Neural progenitor cell (in vitro differentiated cells): ENCODE data around the gene FAM117B. TPM values are rescaled to one million over a fixed set of nuclear protein-coding genes. Genes with fewer than 3 reads are reported as not detected.

Experiments
- DNase-seq: peaks from one replicate; pipeline ENCODE4 v3.0.0-alpha.2; 2016; ENCODE audit warnings: low spot score
- H2AFZ ChIP-seq: fragments of 200-600 bp; sonication (generic); replicated peaks from 2 replicates; pipeline ENCODE4 v1.6.1; 2016; ENCODE audit warnings: antibody characterized with exemption
- H3F3A ChIP-seq: fragments of 200-600 bp; sonication (generic); 2 replicates; pipeline ENCODE4 v1.6.1; 2016; ENCODE audit warnings: antibody characterized with exemption, low read depth
- H3K27ac ChIP-seq: fragments of 200-600 bp; sonication (generic); 2 replicates; pipeline ENCODE4 v1.5.1; 2016; ENCODE audit warnings: mild to moderate bottlenecking
- H3K27me3 ChIP-seq: fragments of 200-600 bp; sonication (generic); 2 replicates; pipeline ENCODE4 v1.6.1; 2016; ENCODE audit warnings: mild to moderate bottlenecking, moderate library complexity
- H3K36me3 ChIP-seq: fragments of 200-600 bp; sonication (generic); 2 replicates; pipeline ENCODE4 v1.5.1; 2016
- H3K4me1 ChIP-seq: fragments of 200-600 bp; sonication (generic); 2 replicates; pipeline ENCODE4 v1.6.1; 2016; ENCODE audit warnings: mixed run types
- H3K4me2 ChIP-seq: fragments of 200-600 bp; sonication (generic); 2 replicates; pipeline ENCODE4 v1.6.1; 2016
- H3K4me3 ChIP-seq: fragments of 200-600 bp; sonication (generic); 2 replicates; pipeline ENCODE4 v1.5.1; 2016
- H3K79me2 ChIP-seq: fragments of 200-600 bp; sonication (generic); 2 replicates; pipeline ENCODE4 v1.6.1; 2016; ENCODE audit warnings: low read depth
- H3K9ac ChIP-seq: fragments of 200-600 bp; sonication (generic); 2 replicates; pipeline ENCODE4 v1.6.1; 2016
- H3K9me3 ChIP-seq: fragments of 200-600 bp; sonication (generic); 2 replicates; pipeline ENCODE4 v1.5.1; 2016; ENCODE audit warnings: low read depth
- H4K20me1 ChIP-seq: fragments of 200-600 bp; sonication (generic); 2 replicates; pipeline ENCODE4 v1.6.1; 2016; ENCODE audit warnings: low read depth
- H3K27ac Mint-ChIP-seq: 3 replicates; pipeline ENCODE4 v1.8.0; 2021; ENCODE audit warnings: mixed read lengths
- H3K27me3 Mint-ChIP-seq: 2 replicates; pipeline ENCODE4 v1.8.0; 2022; ENCODE audit warnings: low read depth, mild to moderate bottlenecking, inconsistent platforms, moderate library complexity, mixed read lengths; ENCODE audit not compliant: insufficient read depth
- H3K36me3 Mint-ChIP-seq: 3 replicates; pipeline ENCODE4 v1.8.0; 2021; ENCODE audit warnings: mixed read lengths
- H3K4me1 Mint-ChIP-seq: 3 replicates; pipeline ENCODE4 v1.8.0; 2021; ENCODE audit warnings: mixed read lengths
- H3K4me3 Mint-ChIP-seq: 3 replicates; pipeline ENCODE4 v1.8.0; 2021; ENCODE audit warnings: mild to moderate bottlenecking, moderate library complexity, mixed read lengths
- H3K9me3 Mint-ChIP-seq: 3 replicates; pipeline ENCODE4 v1.8.0; 2020; ENCODE audit warnings: mixed read lengths
- CTCF ChIP-seq: fragments of 200-600 bp; sonication (generic); IDR thresholded peaks from 2 replicates; pipeline ENCODE4 v1.5.1; 2017; ENCODE audit warnings: antibody characterized with exemption, mild to moderate bottlenecking
- EZH2 ChIP-seq: fragments of 200-600 bp; sonication (generic); IDR thresholded peaks from 2 replicates; pipeline ENCODE4 v1.6.1; 2017; ENCODE audit warnings: antibody characterized with exemption, mild to moderate bottlenecking, moderate library complexity
- EZH2phosphoT487 ChIP-seq: fragments of 200-600 bp; sonication (generic); IDR thresholded peaks from 2 replicates; pipeline ENCODE4 v1.6.1; 2017; ENCODE audit warnings: antibody characterized with exemption
- total RNA-seq: library from RNA; depleted of rRNA; stranded (reverse); fragments of >200 nt; gene quantifications from 2 replicates; pipeline ENCODE4 v1.2.3, GENCODE V29; 2015; ENCODE audit warnings: low replicate concordance

FAM117B gene
- total RNA-seq, 1 donor from 2014 or later, result 17.5 TPM

- Histone ChIP-seq H3K4me2 (no peak overlapping the region), H3F3A (no peaks in the 10 kb centered on the region), H3K4me3 (no peak overlapping the region), H3K9ac (no peak overlapping the region), H2AFZ (no peak overlapping the region), H3K36me3 (peaks cover 13% of the 10 kb centered on the region), H3K4me1 (no peaks in the 10 kb centered on the region), H3K27ac (no peak overlapping the region), H3K79me2 (no peaks in the 10 kb centered on the region), H4K20me1 (no peaks in the 10 kb centered on the region), H3K9me3 (no peaks in the 10 kb centered on the region), H3K27me3 (no peaks in the 10 kb centered on the region)
- Mint-ChIP-seq H3K4me3 (no peak overlapping the region), H3K27me3 (peaks cover 2% of the 10 kb centered on the region), H3K27ac (no peak overlapping the region), H3K4me1 (no peaks in the 10 kb centered on the region), H3K9me3 (no peaks in the 10 kb centered on the region), H3K36me3 (peaks cover 33% of the 10 kb centered on the region)
- no peak for DNase-seq
- TF ChIP-seq CTCF, result no peak
- TF ChIP-seq EZH2phosphoT487, result no peak
- TF ChIP-seq EZH2, result no peak
These were observed 126.1 kb downstream of the FAM117B start for GRCh38 chr2:202760848-202761247.

GRCh38 chr2:202762556-202762955 is 127.8 kb downstream of the FAM117B start:
- Histone ChIP-seq H3K27me3 (no peaks in the 10 kb centered on the region), H3K4me3 (no peak overlapping the region), H3F3A (no peaks in the 10 kb centered on the region), H3K4me1 (no peaks in the 10 kb centered on the region), H3K27ac (no peak overlapping the region), H4K20me1 (no peaks in the 10 kb centered on the region), H3K36me3 (peaks cover 13% of the 10 kb centered on the region), H3K4me2 (no peak overlapping the region), H3K9me3 (no peaks in the 10 kb centered on the region), H3K9ac (no peak overlapping the region), H2AFZ (no peak overlapping the region), H3K79me2 (no peaks in the 10 kb centered on the region)
- no peaks in the 10 kb centered on the region for H3K4me1 Mint-ChIP-seq
- H3K36me3 Mint-ChIP-seq, result peaks cover 41% of the 10 kb centered on the region
- no peak overlapping the region for H3K27ac Mint-ChIP-seq
- TF ChIP-seq CTCF (no peak), EZH2phosphoT487 (no peak), EZH2 (no peak)
- H3K27me3 Mint-ChIP-seq, result peaks cover 2% of the 10 kb centered on the region
- H3K9me3 Mint-ChIP-seq, result no peaks in the 10 kb centered on the region
- H3K4me3 Mint-ChIP-seq, result no peak overlapping the region
- DNase-seq, result no peak

- peaks cover 5% of the 10 kb centered on the region for H3K36me3 ChIP-seq
- H3K79me2 ChIP-seq, result no peaks in the 10 kb centered on the region
These were observed 129.1 kb downstream of the FAM117B start for GRCh38 chr2:202763916-202764315.

More at GRCh38 chr2:202763916-202764315, 129.1 kb downstream of the FAM117B start:
- Histone ChIP-seq H4K20me1 (no peaks in the 10 kb centered on the region), H3K4me3 (no peak overlapping the region), H3K4me1 (no peaks in the 10 kb centered on the region), H2AFZ (no peak overlapping the region), H3K9me3 (no peaks in the 10 kb centered on the region), H3K27me3 (no peaks in the 10 kb centered on the region), H3K9ac (no peak overlapping the region), H3F3A (no peaks in the 10 kb centered on the region), H3K27ac (no peak overlapping the region), H3K4me2 (no peak overlapping the region)
- Mint-ChIP-seq H3K27me3 (peaks cover 2% of the 10 kb centered on the region), H3K4me1 (no peaks in the 10 kb centered on the region), H3K27ac (no peak overlapping the region), H3K4me3 (no peak overlapping the region), H3K36me3 (peaks cover 38% of the 10 kb centered on the region), H3K9me3 (no peaks in the 10 kb centered on the region)
- TF ChIP-seq EZH2phosphoT487 (no peak), EZH2 (no peak), CTCF (no peak)
- DNase-seq, result no peak
